SU-DHL-6 (cell line): ENCODE results near the gene NKX2-2.
"Not testable (repeated sequence)": the region's sequence is repeated elsewhere in the genome, so short reads cannot be mapped to it uniquely, and the experiment has no call there.

ENCODE experiments used
- H2AFZ ChIP-seq: fragments of 200-600 bp; sonication (generic); 2 replicates; pipeline ENCODE4 v1.6.1; 2014; ENCODE audit warnings: low read depth, mild to moderate bottlenecking, moderate library complexity, mixed read lengths, antibody characterized with exemption, low read length; ENCODE audit not compliant: severe bottlenecking
- H3F3A ChIP-seq: fragments of 200-600 bp; shearing (Covaris generic); 2 replicates; pipeline ENCODE4 v1.6.0; 2016; ENCODE audit warnings: antibody characterized with exemption, mild to moderate bottlenecking; ENCODE audit not compliant: insufficient read depth
- H3K27ac ChIP-seq: fragments of 200-600 bp; sonication (generic); 2 replicates; pipeline ENCODE4 v1.5.1; 2016; ENCODE audit warnings: low read depth, mild to moderate bottlenecking, low read length, moderate library complexity, mixed read lengths
- H3K27me3 ChIP-seq: fragments of 200-600 bp; sonication (generic), shearing (Covaris generic); 2 replicates; pipeline ENCODE4 v1.6.0; 2014; ENCODE audit warnings: mild to moderate bottlenecking, low read length
- H3K36me3 ChIP-seq: fragments of 200-600 bp; sonication (generic); 2 replicates; pipeline ENCODE4 v1.6.1; 2014; ENCODE audit warnings: mild to moderate bottlenecking, low read length, mixed read lengths
- H3K4me2 ChIP-seq: fragments of 300-600, 200-600 bp; shearing (Covaris generic), sonication (generic); 2 replicates; pipeline ENCODE4 v1.6.0; 2014; ENCODE audit warnings: low read length, low read depth, mild to moderate bottlenecking; ENCODE audit not compliant: poor library complexity, severe bottlenecking
- H3K4me3 ChIP-seq: fragments of 200-600 bp; sonication (generic); 2 replicates; pipeline ENCODE4 v1.5.1; 2014; ENCODE audit warnings: antibody characterized with exemption, low read length, mild to moderate bottlenecking, mixed read lengths; ENCODE audit not compliant: insufficient read depth, poor library complexity, severe bottlenecking
- H3K79me2 ChIP-seq: fragments of 200-600 bp; sonication (generic); 2 replicates; pipeline ENCODE4 v1.6.1; 2014; ENCODE audit warnings: mild to moderate bottlenecking, low read length, moderate library complexity; ENCODE audit not compliant: insufficient read depth
- H3K9ac ChIP-seq: fragments of 200-600 bp; sonication (generic); 2 replicates; pipeline ENCODE4 v1.7.0; 2014; ENCODE audit warnings: mild to moderate bottlenecking, low read length
- H3K9me2 ChIP-seq: fragments of 200-600 bp; sonication (generic); replicated peaks from 2 replicates; pipeline ENCODE4 v1.6.1; 2014; ENCODE audit warnings: low read length; ENCODE audit not compliant: insufficient read depth
- H3K9me3 ChIP-seq: fragments of 200-600 bp; sonication (generic); 2 replicates; pipeline ENCODE4 v1.6.1; 2014; ENCODE audit warnings: low read length, mixed read lengths; ENCODE audit not compliant: insufficient read depth
- H4K20me1 ChIP-seq: fragments of 200-600 bp; sonication (generic); 2 replicates; pipeline ENCODE4 v1.6.1; 2014; ENCODE audit warnings: low read depth, mild to moderate bottlenecking, antibody characterized with exemption, low read length, moderate library complexity, mixed read lengths
- CTCF ChIP-seq: fragments of 200-600 bp; sonication (generic); IDR thresholded peaks from one replicate; pipeline ENCODE4 v1.5.1; 2017; ENCODE audit warnings: antibody characterized with exemption, mild to moderate bottlenecking, low read length, moderate library complexity; ENCODE audit not compliant: insufficient read depth, poor library complexity, severe bottlenecking
- EZH2phosphoT487 ChIP-seq: fragments of 200-600 bp; sonication (generic), shearing (Covaris generic); conservative IDR thresholded peaks from 2 replicates; pipeline ENCODE4 v1.6.1; 2018; ENCODE audit warnings: mild to moderate bottlenecking, antibody characterized with exemption, low read length, moderate library complexity, mixed read lengths

NKX2-2 gene

GRCh38 chr20:21493049-21493448 is 20.8 kb downstream of the NKX2-2 start:
- no peaks in the 10 kb centered on the region for H3K9me2 ChIP-seq
- no peaks in the 10 kb centered on the region for H3K36me3 ChIP-seq
- no peak overlapping the region for H2AFZ ChIP-seq
- no peaks in the 10 kb centered on the region for H4K20me1 ChIP-seq
- TF ChIP-seq EZH2phosphoT487 (no peak), CTCF (no peak)
- H3K4me2 ChIP-seq, result no peak overlapping the region
- no peaks in the 10 kb centered on the region for H3K9me3 ChIP-seq
- no peak overlapping the region for H3K27ac ChIP-seq
- no peak overlapping the region for H3K4me3 ChIP-seq
- H3K27me3 ChIP-seq, result no peaks in the 10 kb centered on the region
- H3F3A ChIP-seq, result no peaks in the 10 kb centered on the region
- no peaks in the 10 kb centered on the region for H3K79me2 ChIP-seq
- no peak overlapping the region for H3K9ac ChIP-seq

GRCh38 chr20:21490105-21490504 is 23.8 kb downstream of the NKX2-2 start:
- Histone ChIP-seq H3K4me3 (no peak overlapping the region), H3K9me3 (no peaks in the 10 kb centered on the region), H3K27me3 (no peaks in the 10 kb centered on the region), H2AFZ (no peak overlapping the region), H3K9me2 (no peaks in the 10 kb centered on the region), H3K36me3 (no peaks in the 10 kb centered on the region), H3F3A (no peaks in the 10 kb centered on the region), H3K9ac (no peak overlapping the region), H3K4me2 (no peak overlapping the region), H4K20me1 (no peaks in the 10 kb centered on the region), H3K27ac (no peak overlapping the region), H3K79me2 (no peaks in the 10 kb centered on the region)
- TF ChIP-seq CTCF (no peak), EZH2phosphoT487 (no peak)

- H3F3A ChIP-seq, result not testable (repeated sequence)
These were observed 33.7 kb downstream of the NKX2-2 start for GRCh38 chr20:21480144-21480543.

GRCh38 chr20:21465799-21466198 is 48.1 kb downstream of the NKX2-2 start:
- Histone ChIP-seq H3F3A (no peaks in the 10 kb centered on the region), H3K9me2 (no peaks in the 10 kb centered on the region), H3K9ac (no peak overlapping the region), H2AFZ (no peak overlapping the region), H3K9me3 (no peaks in the 10 kb centered on the region), H3K4me2 (no peak overlapping the region), H3K27ac (no peak overlapping the region), H4K20me1 (no peaks in the 10 kb centered on the region), H3K27me3 (no peaks in the 10 kb centered on the region), H3K4me3 (no peak overlapping the region), H3K36me3 (no peaks in the 10 kb centered on the region), H3K79me2 (no peaks in the 10 kb centered on the region)
- no peak for TF ChIP-seq CTCF
- TF ChIP-seq EZH2phosphoT487, result no peak

More at GRCh38 chr20:21480144-21480543, 33.7 kb downstream of the NKX2-2 start:
- not testable (repeated sequence) for H4K20me1 ChIP-seq, H3K79me2 ChIP-seq, H3K27ac ChIP-seq, H3K9me2 ChIP-seq, H3K9me3 ChIP-seq, H3K9ac ChIP-seq, H3K4me2 ChIP-seq, H2AFZ ChIP-seq, H3K4me3 ChIP-seq, H3K36me3 ChIP-seq, H3K27me3 ChIP-seq
